Activated T-cell treated with anti-CD3 and anti-CD28 coated beads for 48 hours (primary cell): ENCODE measurements around the gene NPC1L1.

Source experiments
- DNase-seq: peaks from one replicate; pipeline ENCODE4 v3.0.0-alpha.2; 2020; ENCODE audit warnings: low read depth

NPC1L1 gene

GRCh38 chr7:44471850-44472249 is 69.3 kb downstream of the NPC1L1 start:
- DNase-seq = no peak

GRCh38 chr7:44471436-44471835 is 69.7 kb downstream of the NPC1L1 start:
- DNase-seq = no peak

GRCh38 chr7:44470628-44471245 is 70.4 kb downstream of the NPC1L1 start:
- no peak for DNase-seq

- DNase-seq = no peak
Measured at GRCh38 chr7:44470135-44470479, 71.0 kb downstream of the NPC1L1 start.

- no peak for DNase-seq
Measured at GRCh38 chr7:44469461-44470134, 71.5 kb downstream of the NPC1L1 start.

GRCh38 chr7:44467217-44467548 is 73.9 kb downstream of the NPC1L1 start:
- DNase-seq = no peak

GRCh38 chr7:44466300-44467216 is 74.6 kb downstream of the NPC1L1 start:
- no peak for DNase-seq

- no peak for DNase-seq
Measured at GRCh38 chr7:44465490-44465889, 75.6 kb downstream of the NPC1L1 start.

GRCh38 chr7:44463169-44463808 is 77.8 kb downstream of the NPC1L1 start:
- DNase-seq = no peak
